ENCODE data around the gene SUFU. TPM values are rescaled to one million over a fixed set of nuclear protein-coding genes. Genes with fewer than 3 reads are reported as not detected.
A peak's percentile ranks its signal among the peaks of the same experiment; 100 is the strongest.

The SUFU gene
- total RNA-seq, 1 donor from 2014 or later: 11.5 TPM

DNA sequence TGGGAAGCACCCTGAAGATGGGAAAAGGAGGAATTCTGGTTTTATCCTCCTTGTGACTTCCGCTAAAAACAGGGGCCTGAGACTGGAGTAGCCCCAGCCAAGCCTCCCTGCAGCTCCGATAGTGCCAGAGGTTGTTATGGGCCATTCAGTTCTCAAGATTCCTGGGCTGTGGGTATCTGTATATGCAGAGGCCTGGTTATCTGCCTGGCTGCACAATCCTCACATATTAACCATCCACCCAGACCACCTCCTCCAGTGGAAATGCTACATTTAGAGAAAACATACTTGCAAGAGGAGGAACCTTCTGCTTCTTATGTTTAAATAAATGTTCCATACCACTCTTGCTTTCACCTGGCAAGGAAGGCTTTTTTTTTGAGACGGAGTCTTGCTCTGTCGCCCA lies 175.8 kb downstream of the SUFU start:
- peaks cover 50% of the 10 kb centered on the region for H3K4me1 ChIP-seq
- H3K9ac ChIP-seq: no peak overlapping the region

DNA sequence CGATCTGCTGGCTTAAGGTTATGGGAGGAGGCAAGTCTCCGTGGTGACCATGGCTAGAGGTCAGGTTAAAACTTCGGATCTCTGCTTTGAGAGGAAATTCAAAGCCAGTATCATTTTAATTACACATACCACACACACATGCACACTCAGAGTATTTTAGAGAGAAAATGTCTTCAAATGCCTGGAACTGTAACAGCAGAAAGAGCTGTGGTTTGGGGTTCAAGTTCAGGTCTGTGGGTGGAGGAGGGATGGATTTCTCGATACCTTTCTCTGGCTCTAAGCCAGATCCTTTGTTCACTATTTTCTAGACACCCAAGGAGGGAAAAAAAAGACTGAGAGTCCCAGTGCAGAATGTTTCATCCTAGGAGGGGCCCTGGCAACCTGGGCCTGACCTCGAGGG lies 177.9 kb downstream of the SUFU start:
- Mint-ChIP-seq H3K27ac (no peak overlapping the region), H3K9me3 (no peaks in the 10 kb centered on the region), H3K4me3 (no peak overlapping the region), H3K4me1 (peaks cover 50% of the 10 kb centered on the region), H3K36me3 (peaks cover 25% of the 10 kb centered on the region), H3K27me3 (ENCODE audit: insufficient read depth, low read depth) (no peaks in the 10 kb centered on the region)
- H3K79me2 ChIP-seq (ENCODE audit: low read depth): no peaks in the 10 kb centered on the region
- H3K27ac ChIP-seq: no peak overlapping the region
- TF ChIP-seq EZH2phosphoT487 (IDR thresholded peaks at IDR 0.05) (no peak), EZH2 (IDR thresholded peaks at IDR 0.05) (no peak)
- TF ChIP-seq, protein P1, sequence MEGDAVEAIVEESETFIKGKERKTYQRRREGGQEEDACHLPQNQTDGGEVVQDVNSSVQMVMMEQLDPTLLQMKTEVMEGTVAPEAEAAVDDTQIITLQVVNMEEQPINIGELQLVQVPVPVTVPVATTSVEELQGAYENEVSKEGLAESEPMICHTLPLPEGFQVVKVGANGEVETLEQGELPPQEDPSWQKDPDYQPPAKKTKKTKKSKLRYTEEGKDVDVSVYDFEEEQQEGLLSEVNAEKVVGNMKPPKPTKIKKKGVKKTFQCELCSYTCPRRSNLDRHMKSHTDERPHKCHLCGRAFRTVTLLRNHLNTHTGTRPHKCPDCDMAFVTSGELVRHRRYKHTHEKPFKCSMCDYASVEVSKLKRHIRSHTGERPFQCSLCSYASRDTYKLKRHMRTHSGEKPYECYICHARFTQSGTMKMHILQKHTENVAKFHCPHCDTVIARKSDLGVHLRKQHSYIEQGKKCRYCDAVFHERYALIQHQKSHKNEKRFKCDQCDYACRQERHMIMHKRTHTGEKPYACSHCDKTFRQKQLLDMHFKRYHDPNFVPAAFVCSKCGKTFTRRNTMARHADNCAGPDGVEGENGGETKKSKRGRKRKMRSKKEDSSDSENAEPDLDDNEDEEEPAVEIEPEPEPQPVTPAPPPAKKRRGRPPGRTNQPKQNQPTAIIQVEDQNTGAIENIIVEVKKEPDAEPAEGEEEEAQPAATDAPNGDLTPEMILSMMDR (IDR thresholded peaks at IDR 0.05): no peak
- H3K27me3 ChIP-seq: no peaks in the 10 kb centered on the region
- H2AFZ ChIP-seq (replicated peaks): no peak overlapping the region
- H3K4me3 ChIP-seq: no peak overlapping the region
- DNase-seq (ENCODE audit: low spot score): no peak
- peaks cover 30% of the 10 kb centered on the region for H3K4me1 ChIP-seq
- peaks cover 17% of the 10 kb centered on the region for H4K20me1 ChIP-seq (ENCODE audit: low read depth)
- no peaks in the 10 kb centered on the region for H3K9me3 ChIP-seq (ENCODE audit: low read depth)
- H3K4me2 ChIP-seq: no peak overlapping the region
- H3K36me3 ChIP-seq: no peaks in the 10 kb centered on the region
- peaks cover 27% of the 10 kb centered on the region for H3F3A ChIP-seq (ENCODE audit: low read depth)
- H3K9ac ChIP-seq: no peak overlapping the region

More for the DNA sequence above, 175.8 kb downstream of the SUFU start:
- H3K36me3 ChIP-seq: no peaks in the 10 kb centered on the region
- H3K79me2 ChIP-seq (ENCODE audit: low read depth): no peaks in the 10 kb centered on the region
- peaks cover 48% of the 10 kb centered on the region for H3F3A ChIP-seq (ENCODE audit: low read depth)
- H4K20me1 ChIP-seq (ENCODE audit: low read depth): peaks cover 35% of the 10 kb centered on the region
- no peaks in the 10 kb centered on the region for H3K9me3 Mint-ChIP-seq
- no peak overlapping the region for H3K4me3 ChIP-seq
- H3K4me1 Mint-ChIP-seq: peaks cover 71% of the 10 kb centered on the region
- H3K27me3 ChIP-seq: no peaks in the 10 kb centered on the region
- peak overlapping the region; percentile 77 for H3K27ac ChIP-seq
- H3K4me2 ChIP-seq: peak overlapping the region; percentile 68
- no peak overlapping the region for H2AFZ ChIP-seq (replicated peaks)
- peaks cover 19% of the 10 kb centered on the region for H3K36me3 Mint-ChIP-seq
- TF ChIP-seq, protein P1 (IDR thresholded peaks at IDR 0.05): no peak
- TF ChIP-seq EZH2 (IDR thresholded peaks at IDR 0.05): no peak
- H3K9me3 ChIP-seq (ENCODE audit: low read depth): no peaks in the 10 kb centered on the region
- H3K27me3 Mint-ChIP-seq (ENCODE audit: insufficient read depth, low read depth): no peaks in the 10 kb centered on the region
- DNase-seq (ENCODE audit: low spot score): no peak
- no peak overlapping the region for H3K4me3 Mint-ChIP-seq
- H3K27ac Mint-ChIP-seq: no peak overlapping the region

DNA sequence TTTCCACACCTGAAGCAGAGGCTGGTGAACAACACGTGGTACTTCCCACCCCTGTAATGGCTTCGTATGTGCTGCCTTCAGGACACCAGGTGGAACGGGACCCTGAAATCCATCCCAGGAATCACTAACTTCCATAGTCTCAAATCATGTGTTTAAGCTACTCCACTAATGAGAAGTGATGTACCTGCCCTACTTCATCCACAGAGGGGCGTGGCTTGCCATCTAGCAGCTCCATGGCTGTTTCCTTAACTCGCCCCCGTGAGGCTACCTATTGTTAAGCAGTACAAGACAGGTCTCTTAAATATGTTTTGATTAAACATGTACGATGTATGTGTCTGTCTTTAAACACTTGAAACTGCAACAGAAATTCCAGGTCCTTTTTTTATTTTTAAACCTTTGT lies 178.6 kb downstream of the SUFU start:
- Mint-ChIP-seq H3K4me3 (no peak overlapping the region), H3K4me1 (peaks cover 43% of the 10 kb centered on the region), H3K27ac (no peak overlapping the region), H3K9me3 (no peaks in the 10 kb centered on the region), H3K27me3 (ENCODE audit: insufficient read depth, low read depth) (no peaks in the 10 kb centered on the region), H3K36me3 (peaks cover 25% of the 10 kb centered on the region)
- Histone ChIP-seq H3K9me3 (ENCODE audit: low read depth) (no peaks in the 10 kb centered on the region), H3K4me2 (no peak overlapping the region), H3F3A (ENCODE audit: low read depth) (peaks cover 23% of the 10 kb centered on the region), H3K9ac (no peak overlapping the region), H3K27ac (no peak overlapping the region), H3K4me1 (peaks cover 23% of the 10 kb centered on the region), H3K27me3 (no peaks in the 10 kb centered on the region), H3K79me2 (ENCODE audit: low read depth) (no peaks in the 10 kb centered on the region), H4K20me1 (ENCODE audit: low read depth) (peaks cover 11% of the 10 kb centered on the region), H2AFZ (replicated peaks) (no peak overlapping the region), H3K36me3 (no peaks in the 10 kb centered on the region), H3K4me3 (no peak overlapping the region)
- no peak for DNase-seq (ENCODE audit: low spot score)
- TF ChIP-seq EZH2phosphoT487 (IDR thresholded peaks at IDR 0.05): no peak
- TF ChIP-seq EZH2 (IDR thresholded peaks at IDR 0.05): no peak
- TF ChIP-seq, protein P1 (IDR thresholded peaks at IDR 0.05): no peak
